Fibroblast of skin of abdomen (primary cell): ENCODE results near the gene AKR1D1.
A peak's percentile ranks its signal among the peaks of the same experiment; 100 is the strongest.
"Not testable (repeated sequence)": the region's sequence is repeated elsewhere in the genome, so short reads cannot be mapped to it uniquely, and the experiment has no call there.

Source experiments
- DNase-seq: peaks from one replicate; pipeline ENCODE4 v3.0.0-alpha.2; 2013

Gene AKR1D1

GRCh38 chr7:138125598-138126111, 49.4 kb downstream of the AKR1D1 start:
- DNase-seq, result no peak

GRCh38 chr7:138126928-138127327, 50.7 kb downstream of the AKR1D1 start:
- no peak for DNase-seq

- DNase-seq, result no peak
These were observed 51.7 kb downstream of the AKR1D1 start for GRCh38 chr7:138127996-138128395.

- DNase-seq, result no peak
These were observed 53.4 kb downstream of the AKR1D1 start for GRCh38 chr7:138129551-138130165.

GRCh38 chr7:138137423-138138171, 61.3 kb downstream of the AKR1D1 start:
- no peak for DNase-seq

GRCh38 chr7:138138244-138138643, 62.0 kb downstream of the AKR1D1 start:
- DNase-seq, result no peak

- DNase-seq, result no peak
These were observed 66.4 kb downstream of the AKR1D1 start for GRCh38 chr7:138142583-138143201.

GRCh38 chr7:138144958-138145357, 68.7 kb downstream of the AKR1D1 start:
- DNase-seq, result no peak

- not testable (repeated sequence) for DNase-seq
These were observed 70.0 kb downstream of the AKR1D1 start for GRCh38 chr7:138146221-138146620.

- not testable (repeated sequence) for DNase-seq
These were observed 70.8 kb downstream of the AKR1D1 start for GRCh38 chr7:138146757-138147734.

- DNase-seq, result no peak
These were observed 75.7 kb downstream of the AKR1D1 start for GRCh38 chr7:138151731-138152577.

GRCh38 chr7:138154661-138155060, 78.4 kb downstream of the AKR1D1 start:
- no peak for DNase-seq

GRCh38 chr7:138157702-138158101, 81.4 kb downstream of the AKR1D1 start:
- DNase-seq, result no peak

GRCh38 chr7:138158739-138159528, 82.7 kb downstream of the AKR1D1 start:
- no peak for DNase-seq

GRCh38 chr7:138161600-138162081, 85.4 kb downstream of the AKR1D1 start:
- peak; percentile 57 for DNase-seq

GRCh38 chr7:138162236-138162635, 86.0 kb downstream of the AKR1D1 start:
- no peak for DNase-seq

GRCh38 chr7:138163800-138164199, 87.5 kb downstream of the AKR1D1 start:
- no peak for DNase-seq

- no peak for DNase-seq
These were observed 88.5 kb downstream of the AKR1D1 start for GRCh38 chr7:138164804-138165203.

GRCh38 chr7:138166681-138167080, 90.4 kb downstream of the AKR1D1 start:
- no peak for DNase-seq

- no peak for DNase-seq
These were observed 91.0 kb downstream of the AKR1D1 start for GRCh38 chr7:138167222-138167621.
